HuH-7 (cell line): ENCODE results near the gene BAIAP2L2.
"Not testable (repeated sequence)": the region's sequence is repeated elsewhere in the genome, so short reads cannot be mapped to it uniquely, and the experiment has no call there.

Experiments used
- DNase-seq: peaks from one replicate; pipeline ENCODE4 v3.0.0; 2011; ENCODE audit warnings: low spot score

Gene BAIAP2L2

DNA sequence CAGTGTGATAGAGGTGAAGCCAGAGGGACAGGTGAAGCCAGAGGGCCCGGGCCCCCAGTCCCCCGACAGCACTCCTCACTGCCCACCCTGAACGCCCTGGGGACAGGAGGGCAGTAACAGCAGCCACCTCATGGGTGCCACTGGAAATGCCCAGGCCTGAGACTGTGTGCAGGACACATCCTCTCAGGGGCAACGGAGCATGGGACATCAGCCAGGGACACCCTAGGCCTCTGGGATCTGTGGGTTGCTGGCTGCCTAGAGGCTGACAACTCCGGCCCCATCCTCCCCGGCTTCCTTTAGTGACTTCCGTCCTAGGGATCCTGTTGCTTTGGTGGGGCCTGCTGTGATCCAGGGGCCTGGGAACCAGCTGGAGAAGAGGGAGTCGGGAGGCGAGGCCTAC, 17.4 kb upstream of the BAIAP2L2 start:
- DNase-seq = no peak

DNA sequence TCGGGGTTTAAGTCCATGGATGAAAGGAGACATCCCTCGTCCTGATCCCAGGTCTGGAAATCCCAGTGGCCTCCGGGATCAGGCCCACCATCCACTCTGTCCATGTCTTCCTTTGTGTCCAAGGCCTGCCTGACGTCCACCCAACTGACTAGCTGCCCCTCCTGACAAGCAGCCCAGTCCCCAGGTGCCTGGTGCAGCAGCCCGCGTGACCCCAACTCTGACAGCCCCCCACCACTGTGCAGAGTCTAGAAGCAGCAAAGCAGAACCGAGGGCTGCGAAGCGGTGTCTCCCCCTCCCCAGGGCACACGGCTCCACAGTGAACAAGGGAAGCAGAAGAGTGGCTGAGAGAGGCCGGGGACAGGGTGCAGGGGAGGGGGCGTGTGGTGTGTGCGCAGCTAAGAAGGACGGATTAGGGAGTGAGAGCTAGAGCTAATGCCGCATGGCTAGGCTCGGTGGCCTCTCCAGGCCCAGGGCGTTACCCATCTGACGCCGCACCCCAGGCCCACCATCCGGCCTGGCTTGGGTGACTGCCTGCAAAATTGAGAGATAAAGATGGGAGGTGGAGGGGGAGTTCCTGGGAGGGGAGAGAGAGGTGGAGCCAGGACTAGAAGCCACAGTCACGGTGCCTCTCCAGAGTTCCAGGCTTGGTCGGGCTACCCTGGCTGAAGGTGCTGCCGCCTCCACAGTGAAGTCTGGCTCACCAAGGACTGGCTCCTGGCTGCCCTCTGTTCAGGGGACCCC, 16.6 kb upstream of the BAIAP2L2 start:
- DNase-seq = no peak

DNA sequence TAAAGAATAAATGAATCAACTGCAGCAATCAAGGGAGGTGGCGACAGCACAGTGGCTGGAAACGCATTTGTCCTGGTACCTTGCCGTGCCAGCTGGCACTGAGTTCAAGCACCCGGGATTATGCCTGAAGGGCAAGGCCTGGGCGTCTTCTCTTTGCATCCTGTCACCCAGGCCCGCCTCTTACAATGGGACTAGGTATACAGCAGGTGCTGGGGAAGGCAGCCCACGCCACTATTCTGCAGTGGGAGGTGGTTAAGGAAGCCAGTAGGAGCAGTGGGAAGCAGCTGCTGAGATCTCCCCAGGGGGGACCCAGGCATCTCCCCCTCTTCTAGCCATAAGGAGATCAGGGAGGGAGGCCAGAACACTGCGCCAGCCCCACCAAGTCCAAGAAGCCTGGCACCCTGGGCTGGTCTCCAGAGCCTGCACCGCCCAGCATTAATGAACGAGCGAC, 15.3 kb upstream of the BAIAP2L2 start:
- DNase-seq = no peak

DNA sequence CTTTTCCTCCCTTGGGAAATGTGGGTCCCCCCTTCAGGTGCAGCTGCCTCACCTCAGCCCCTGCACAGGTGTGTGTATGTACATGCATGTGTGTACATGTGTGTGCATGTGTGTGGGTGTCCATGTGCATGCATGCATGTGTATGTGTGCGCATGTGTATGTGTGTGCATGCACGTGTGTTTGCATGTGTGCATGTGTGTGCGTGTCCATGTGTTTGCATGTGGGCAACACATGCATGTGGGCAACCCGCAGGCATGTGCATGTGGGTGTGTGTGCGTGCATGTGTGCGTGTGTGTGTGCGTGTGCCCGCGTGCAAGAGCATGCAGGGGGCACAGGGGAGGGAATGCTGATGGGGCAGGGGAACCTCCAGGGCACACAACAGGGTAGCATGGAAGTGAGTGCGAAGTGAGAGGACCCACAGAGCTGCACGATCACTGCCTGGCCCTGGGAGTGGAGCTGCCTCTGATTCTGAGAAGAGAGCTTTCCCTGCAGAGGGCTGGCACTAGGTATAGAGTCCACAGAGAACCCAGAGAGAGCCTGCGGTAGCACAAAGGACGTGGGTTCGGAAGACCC, 14.6 kb upstream of the BAIAP2L2 start:
- no peak for DNase-seq

DNA sequence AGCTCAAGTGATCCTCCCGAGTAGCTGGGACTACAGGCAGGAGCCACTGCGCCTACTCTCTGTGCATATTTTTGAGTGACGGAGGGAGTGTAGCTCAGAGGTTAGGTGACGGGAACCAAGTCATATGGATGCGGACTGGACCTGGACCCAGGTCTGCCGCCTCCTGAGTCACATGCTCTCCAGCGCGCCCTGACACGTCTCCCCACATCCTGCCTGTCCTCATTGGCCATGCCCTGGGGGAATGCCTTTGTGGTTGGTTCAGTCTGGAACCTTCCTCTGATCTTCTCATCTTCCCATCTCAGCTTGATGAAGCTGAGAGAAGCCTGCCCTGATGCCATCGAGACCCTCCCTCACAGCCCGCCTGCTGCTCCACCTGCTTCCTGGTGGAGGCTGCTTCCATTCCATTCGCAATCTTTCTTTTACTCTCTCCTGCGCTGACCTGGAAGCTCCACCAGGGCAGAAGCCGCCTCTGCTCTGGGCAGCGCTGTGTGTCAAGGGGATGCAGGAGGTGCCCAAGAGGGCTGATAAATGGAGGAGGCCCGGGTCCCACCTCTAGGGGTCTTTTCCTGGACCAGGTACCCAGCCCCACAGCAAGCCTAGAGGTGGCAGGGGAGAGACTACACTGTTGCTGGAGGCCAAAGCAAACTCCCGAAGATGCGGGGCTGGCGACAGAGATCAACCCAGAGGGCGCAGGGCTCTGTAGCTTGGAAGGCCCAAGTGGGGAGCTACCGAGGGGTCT, 13.9 kb upstream of the BAIAP2L2 start:
- no peak for DNase-seq

DNA sequence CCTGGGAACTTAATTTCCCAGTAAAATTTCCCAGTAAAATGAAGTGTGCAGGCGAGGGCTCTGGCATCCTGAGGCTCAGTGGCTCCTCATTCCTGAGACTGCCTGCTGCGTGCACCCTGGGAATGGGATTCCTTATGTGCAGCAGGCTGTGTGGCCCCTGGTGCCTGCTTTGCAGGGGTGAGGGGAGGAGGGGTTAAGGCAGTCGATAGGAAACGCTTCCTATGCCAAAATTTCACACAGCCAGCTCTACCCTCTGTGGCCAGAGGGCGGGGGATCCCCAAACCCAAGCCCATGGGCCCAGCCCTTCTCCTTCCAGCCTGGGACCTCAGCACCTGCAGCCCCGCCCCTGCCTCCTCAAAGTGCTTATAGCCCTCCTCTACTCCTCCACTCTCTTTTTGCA, 12.1 kb upstream of the BAIAP2L2 start:
- no peak for DNase-seq

DNA sequence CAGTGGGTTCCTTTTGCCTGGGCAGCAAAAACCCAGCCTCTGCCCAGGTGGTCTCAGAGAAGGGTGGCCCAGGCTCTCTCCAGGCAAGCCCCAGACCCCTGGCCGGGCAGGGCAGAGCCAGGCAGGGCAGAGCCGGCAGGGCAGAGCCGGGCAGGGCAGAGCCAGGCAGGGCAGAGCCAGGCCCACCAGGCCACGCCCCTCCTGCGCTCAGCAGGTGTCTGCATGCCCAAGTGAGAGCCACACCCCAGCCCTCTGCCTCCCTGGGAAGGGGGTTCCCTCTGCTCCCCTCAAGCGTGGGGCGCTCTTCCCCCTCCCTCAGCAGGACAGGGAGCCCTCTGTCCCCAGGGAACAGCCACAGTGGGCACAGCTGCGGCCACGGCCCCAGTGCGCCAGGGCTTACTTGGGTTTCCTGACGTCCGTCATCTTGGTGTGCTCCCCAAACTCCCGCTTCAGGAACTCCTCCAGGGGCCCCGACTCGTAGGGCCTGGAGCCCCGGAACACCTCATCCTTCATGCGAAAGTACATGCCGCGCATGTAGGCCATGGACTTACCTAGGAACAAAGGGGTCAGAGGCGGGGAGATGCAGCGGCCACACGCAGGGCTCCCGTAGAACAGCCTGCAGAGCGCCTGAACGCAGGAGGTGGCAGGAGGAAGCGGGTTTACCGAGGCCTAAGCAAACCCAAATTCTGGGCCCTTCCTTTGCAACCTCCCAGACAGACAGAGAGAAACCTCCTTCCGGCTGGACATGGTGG, 10.1 kb upstream of the BAIAP2L2 start:
- DNase-seq = no peak

DNA sequence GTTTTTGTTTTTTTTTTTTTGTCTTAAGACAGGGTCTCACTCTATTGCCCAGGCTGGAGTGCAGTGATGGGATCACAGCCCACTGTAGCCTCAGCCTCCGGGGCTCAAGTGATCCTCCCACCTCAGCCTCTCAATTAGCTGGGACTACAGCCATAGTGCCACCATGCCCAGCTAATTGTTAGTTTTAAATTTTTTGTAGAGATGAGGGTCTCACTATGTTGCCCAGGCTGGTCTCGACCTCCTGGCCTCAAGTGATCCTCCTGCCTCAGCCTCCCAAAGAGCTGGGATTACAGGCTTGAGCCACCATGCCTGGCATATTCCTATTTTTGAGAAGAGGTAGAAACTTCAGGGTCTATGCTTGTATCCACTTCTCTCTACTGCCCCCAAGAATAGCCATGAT, 8.3 kb upstream of the BAIAP2L2 start:
- not testable (repeated sequence) for DNase-seq

DNA sequence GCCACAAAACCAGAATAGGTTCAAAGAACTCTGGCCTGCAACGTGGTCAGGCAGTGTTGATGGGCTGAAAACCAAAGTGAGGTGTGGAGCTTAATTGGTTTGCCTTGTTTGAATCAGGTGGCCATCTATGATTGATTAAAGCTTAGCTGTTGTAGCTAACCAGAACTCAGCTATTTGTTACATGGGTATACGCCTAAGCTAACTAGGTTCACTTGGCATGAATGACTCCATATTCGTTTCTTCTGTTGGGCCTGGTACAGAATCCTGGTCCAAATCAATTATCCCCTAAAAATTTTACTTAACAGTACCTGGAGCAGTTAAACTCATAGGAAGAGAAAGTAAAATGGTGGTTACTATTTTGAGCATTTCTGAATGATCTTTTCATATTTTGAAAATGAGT, 7.7 kb upstream of the BAIAP2L2 start:
- DNase-seq = no peak

DNA sequence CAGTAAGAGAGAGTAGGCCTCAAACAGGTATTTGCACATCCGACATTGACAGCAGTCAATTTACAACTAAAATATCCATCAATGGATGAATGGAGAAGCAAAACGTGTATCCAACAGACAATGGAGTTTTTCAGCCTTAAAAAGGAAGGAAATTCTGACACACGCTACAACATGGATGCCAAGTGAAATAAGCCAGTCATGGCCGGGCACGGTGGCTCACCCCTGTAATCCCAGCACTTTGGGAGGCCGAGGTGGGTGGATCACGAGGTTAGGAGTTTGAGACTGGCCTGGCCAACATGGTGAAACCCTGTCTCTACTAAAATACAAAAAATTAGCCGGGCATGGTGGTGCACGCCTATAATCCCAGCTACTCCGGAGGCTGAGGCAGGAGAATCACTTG, 7.1 kb upstream of the BAIAP2L2 start:
- not testable (repeated sequence) for DNase-seq

DNA sequence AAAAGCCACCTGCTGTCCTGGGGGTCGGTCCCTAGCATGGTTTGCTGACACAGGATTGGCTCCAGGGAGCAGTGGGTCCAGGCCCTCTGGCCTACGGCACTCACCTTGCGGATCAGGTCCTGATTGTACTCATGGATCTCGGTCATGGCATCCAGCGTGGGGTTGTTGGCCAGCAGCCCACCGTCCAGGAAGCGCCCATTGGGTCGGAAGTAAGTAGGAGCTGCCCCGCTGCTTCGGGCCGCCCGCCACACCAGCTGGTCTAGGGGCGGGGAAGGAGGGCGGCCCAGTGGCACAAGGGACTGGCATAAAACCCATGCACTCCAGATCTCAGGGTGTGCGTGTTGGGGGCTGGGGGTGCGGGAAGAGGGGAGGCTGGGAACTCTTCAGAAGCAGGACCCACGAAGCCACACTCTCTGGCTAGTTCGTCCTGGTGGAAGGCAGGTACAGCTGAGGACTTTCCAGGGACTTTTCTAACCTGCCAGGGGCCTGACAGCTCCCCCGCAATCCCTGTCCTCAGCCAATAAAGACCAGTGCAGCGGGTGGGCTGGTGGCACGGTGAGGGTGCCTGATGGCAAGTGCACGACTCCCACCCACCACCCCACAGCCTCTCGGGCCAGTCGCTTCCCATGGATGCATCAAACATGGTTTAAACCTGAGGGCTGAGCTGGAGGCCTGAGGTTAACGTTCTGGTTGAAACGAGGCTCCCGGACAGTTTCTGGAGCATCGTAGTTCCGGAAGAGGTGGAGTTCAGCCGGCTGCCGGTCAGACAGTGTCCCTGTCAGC, 5.1 kb upstream of the BAIAP2L2 start:
- DNase-seq = no peak

DNA sequence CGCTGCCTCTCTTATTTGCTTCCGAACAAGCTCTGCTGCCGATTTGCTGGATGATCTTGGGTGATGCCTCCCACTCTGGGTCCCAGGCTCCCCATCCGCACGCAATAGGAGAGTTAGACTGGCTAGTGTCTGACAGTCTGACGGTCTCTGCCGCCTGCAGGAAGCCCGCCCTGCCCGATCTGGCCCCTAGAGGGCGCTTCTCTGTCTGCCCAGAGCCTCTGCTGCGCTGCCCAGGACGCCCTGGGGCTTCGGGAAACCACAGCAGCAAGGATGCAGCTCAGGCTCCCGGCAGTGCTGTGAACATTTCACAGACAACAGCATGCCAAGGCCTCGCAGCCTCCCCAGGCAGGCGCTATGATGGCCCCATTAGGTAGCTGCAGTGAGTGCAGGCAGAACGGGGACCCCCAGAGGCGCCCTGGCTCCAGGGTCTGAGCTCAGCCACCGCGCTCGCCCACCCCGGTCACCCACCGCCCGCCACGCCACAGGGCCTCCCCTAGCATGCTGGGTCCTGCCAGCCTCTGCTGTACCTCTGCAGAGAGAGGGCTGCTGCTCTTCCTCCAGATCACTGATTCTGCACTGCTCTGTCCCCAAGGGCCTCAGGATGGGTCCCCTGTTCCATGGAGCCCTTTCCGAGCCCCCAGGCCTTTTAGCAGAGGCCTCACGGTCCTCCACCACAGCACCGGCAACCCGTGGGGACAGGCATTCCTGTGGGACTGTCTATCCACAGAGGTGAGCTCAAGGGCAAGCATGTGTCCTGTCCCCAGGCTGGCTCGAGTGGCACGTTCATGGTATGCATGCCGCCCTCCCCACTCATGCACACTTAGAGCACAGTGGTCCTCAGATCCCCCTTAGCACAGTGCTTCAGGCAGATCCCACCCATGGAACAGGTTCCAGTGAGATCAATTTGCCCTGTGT, 4.3 kb upstream of the BAIAP2L2 start:
- DNase-seq = peak; percentile 98

DNA sequence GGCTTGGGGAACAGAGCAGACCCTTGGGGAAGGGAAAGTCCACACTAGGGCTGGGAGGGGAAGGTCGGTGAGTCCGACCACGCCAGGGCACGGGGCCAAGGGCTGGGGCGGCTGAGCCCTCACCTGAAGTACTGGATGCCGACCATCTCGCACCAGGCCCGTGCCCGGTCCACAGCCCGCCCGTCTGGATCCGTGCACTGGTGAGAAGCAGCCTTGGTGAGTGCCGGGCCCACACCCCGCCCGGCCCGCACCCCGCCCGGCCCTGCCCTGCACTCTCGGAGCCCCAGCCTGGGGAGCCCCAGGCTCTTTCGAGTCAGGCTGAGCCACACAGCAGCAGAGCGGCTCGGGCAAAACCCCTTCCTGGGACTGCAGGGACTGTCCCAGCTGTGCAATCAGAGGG, 1.9 kb upstream of the BAIAP2L2 start:
- DNase-seq = no peak

DNA sequence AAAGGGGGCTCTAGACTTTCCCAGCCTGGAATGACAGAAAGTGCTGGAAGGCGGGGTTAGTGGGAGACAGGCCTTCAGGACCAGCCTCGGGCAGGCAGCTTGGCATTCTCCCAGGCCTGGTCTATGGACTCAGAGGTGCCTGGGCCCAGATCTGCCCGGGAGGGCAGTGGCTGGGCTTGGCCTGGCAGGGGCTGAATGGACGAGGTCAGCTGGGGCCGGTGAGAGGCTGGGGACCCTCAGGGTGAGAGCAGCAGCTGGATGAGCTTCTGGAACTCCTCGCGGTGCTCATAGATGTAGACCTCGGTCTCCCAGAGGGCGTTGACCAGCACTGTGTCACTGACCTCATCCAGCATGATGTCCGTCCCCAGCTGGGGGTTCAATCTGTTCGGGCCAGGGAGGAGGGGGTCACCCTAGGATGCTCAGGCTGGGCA, 1.5 kb upstream of the BAIAP2L2 start:
- no peak for DNase-seq

DNA sequence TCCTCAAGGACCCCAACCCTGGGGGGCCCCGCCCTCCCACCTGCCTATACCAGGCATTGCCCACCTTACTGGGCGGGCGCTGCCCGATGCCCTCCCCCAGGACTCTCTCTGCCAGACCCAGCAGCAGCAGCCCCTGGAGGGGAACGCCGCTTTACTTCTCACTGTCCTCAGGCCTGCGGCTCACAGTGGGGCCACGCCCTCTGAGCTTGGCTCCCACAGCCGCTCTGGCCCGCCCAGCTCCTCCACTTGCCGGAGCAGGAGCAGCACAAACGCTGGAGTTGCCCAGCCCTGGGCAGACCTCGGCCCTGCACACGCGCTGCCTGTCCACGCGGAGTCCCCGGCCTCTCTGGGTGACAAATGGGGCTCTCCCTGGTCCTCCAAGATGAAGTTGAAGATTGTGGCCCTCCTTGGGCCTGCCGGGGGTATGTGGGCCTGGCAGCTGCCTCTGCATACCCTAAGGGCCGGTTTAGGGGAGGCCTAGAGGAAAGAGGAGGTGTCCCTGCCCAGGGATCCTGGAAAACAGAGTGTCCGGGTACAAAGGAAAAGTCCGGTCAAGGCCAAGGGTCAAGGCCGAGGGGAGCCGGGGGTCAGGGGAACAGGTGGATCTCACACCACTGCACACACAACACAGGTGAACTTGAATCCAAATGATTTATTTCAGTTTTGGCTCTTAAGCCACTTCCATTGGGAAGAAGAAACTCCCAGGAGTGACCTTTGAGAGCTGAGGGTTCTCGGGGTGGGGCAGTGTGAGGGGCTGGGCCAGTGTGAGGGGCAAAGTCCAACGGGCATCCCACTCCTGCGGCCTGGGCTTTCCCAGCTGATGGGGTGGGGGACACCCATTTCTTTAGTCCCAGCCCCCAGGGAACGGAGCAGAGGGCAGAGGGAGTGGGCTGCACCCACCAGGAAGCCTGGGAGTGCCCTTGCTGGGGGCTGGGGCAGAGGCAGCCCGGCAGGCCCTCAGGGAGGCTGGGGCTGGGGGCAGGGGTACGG, 674 bp upstream of the BAIAP2L2 start:
- DNase-seq = peak; percentile 84

DNA sequence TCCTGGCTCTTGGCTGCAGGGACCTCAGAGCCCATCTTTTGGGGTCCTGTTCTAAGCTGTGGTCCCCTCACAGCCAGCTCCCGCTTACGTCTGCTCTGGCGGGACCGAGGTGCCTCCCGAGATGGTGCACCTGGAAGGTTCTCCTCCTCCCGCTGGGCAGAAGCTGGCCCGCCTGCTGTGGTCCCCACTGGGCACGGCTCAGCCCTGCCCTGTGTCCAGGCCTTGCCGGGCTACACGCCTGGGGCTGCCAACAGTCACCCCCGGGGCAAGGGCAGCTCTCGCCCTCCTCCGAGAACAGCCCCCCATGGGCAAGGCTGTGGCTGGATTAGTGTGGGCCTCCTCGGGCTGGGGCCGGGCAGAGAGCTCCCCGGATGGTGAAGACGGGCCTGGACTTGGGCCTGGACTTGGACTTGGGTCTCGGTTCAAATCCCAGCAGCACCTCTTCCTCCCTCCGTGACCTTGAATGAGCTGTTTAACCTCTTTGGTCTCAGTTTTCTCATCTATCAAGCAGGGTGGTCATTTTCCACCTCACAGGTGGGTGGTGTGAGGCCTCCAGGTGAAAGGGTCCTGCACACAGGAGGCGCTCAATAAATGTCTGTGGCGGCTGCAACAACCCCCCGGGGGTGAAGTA, 998 bp downstream of the BAIAP2L2 start:
- no peak for DNase-seq

DNA sequence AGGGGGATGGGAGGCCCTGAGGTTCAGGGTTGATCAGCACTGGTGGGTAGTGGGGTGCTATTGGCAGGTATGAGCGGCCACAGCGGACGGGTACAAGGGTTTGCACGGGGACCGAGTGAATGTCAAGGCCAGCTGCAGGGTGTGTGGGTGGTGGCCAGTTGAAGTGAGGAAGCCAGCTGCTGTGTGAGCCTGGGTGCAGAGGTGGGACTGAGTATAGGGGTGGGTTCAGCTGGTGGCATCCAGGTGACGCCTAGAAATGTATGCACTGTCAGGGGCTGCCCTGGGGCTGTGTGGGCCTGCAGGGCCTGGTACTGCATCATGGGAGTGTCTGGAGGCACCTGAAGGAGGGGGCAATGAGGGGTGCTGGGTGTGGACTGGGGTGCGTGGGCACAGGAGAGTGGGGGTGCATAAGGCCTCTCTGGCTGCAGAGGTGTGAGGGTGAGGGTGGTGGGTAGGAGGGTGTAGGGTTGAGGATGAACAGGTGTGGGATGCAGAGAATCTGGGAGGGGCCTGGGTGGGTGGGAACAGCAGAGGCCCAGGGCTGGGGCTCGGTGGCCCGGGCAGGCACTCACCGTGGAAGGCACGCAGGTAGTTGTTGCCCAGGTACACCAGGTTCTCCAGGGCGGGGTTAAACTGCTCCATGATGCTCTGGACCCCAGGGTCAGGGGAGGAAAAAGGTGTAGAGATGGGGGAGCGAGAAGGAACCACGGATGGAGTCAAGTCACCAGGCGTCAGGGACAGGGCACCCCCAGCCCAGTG, 1.7 kb downstream of the BAIAP2L2 start:
- DNase-seq = no peak
